Upper lobe of left lung (tissue), 6 donors: ENCODE results near the gene CSF1. TPM values are rescaled to one million over a fixed set of nuclear protein-coding genes. Genes with fewer than 3 reads are reported as not detected.

ENCODE experiments used
- ATAC-seq, 2 donors: fragments of 200-7000 bp; cut with Tn5 transposase; one replicate each; pipeline ENCODE4 v1.9.1; 2022; ENCODE audit warnings: mild to moderate bottlenecking in 2 of 2, moderate library complexity in 2 of 2; ENCODE audit not compliant: low FRiP score in 2 of 2
- DNase-seq, 2 donors: peaks; one replicate each; pipeline ENCODE4 v3.0.0-alpha.2; 2019 to 2020
- H3K27ac ChIP-seq, 4 donors: fragments of 200-600 bp; sonication (generic); one replicate each; pipeline ENCODE4 v1.5.1; 2016 to 2019
- H3K27me3 ChIP-seq, 4 donors: fragments of 200-600 bp; sonication (generic); one replicate each; pipeline ENCODE4 v1.5.1; 2017 to 2019
- H3K36me3 ChIP-seq, 4 donors: fragments of 200-600 bp; sonication (generic); one replicate each; pipeline ENCODE4 v1.5.1; 2016 to 2019
- H3K4me1 ChIP-seq, 4 donors: fragments of 200-600 bp; sonication (generic); one replicate each; pipeline ENCODE4 v1.5.1; 2018 to 2019
- H3K4me3 ChIP-seq, 4 donors: fragments of 200-600 bp; sonication (generic); one replicate each; pipeline ENCODE4 v1.5.1; 2017 to 2019; ENCODE audit warnings: mild to moderate bottlenecking in 2 of 4, moderate library complexity in 1 of 4
- H3K9me3 ChIP-seq, 4 donors: fragments of 200-600 bp; sonication (generic); one replicate each; pipeline ENCODE4 v1.5.1; 2018 to 2019
- EP300 ChIP-seq, 4 donors: sonication (generic); formaldehyde crosslinking; IDR thresholded peaks; one replicate each; pipeline ENCODE4 v1.5.1; 2017; ENCODE audit warnings: antibody characterized with exemption in 4 of 4, control low read depth in 2 of 4
- POLR2A ChIP-seq, 4 donors: fragments of 450-650 bp; IDR thresholded peaks; one replicate each; pipeline ENCODE4 v1.5.1; 2016 to 2017; ENCODE audit warnings: antibody characterized with exemption in 4 of 4, mild to moderate bottlenecking in 2 of 4
- POLR2AphosphoS5 ChIP-seq, 2 donors: sonication (generic); formaldehyde crosslinking; IDR thresholded peaks; one replicate each; pipeline ENCODE4 v1.5.1; 2017; ENCODE audit warnings: antibody characterized with exemption in 2 of 2
- WGBS, 2 donors: methylation state at CpG; one replicate each; pipeline ENCODE4 v1.1.5; 2017 to 2018; 5-methylcytosine and 5-hydroxymethylcytosine counted together
- total RNA-seq, 6 donors: library from RNA; depleted of rRNA in 4 of 6; stranded (reverse); fragments of >200 nt in 4 of 6; gene quantifications; one replicate each; pipeline versions ENCODE4 v1.1.0 to v1.2.1, GENCODE V29; 2016 to 2021
- TF ChIP-seq, protein P1 (sequence below), 6 experiments: fragments of 450-650 bp in 4 of 6; fragments of 200-600 bp in 2 of 6; sonication (generic) in 2 of 6; IDR thresholded peaks; one replicate each; pipeline ENCODE4 v1.5.1; 2016 to 2019; ENCODE audit warnings: antibody characterized with exemption in 6 of 6
- donor health status: DM: no; HTN: no; CAD: no; lungs with moderate emphysema.
- donor health status: DM: no; HTN: yes; CAD: no; lungs with severe emphysema.

The CSF1 gene
- total RNA-seq, 6 donors from 2014 or later = 19.4 to 106 (median 36.5) TPM

GRCh38 chr1:109977225-109977624 lies 66.6 kb downstream of the CSF1 start:
- TF ChIP-seq POLR2AphosphoS5 (IDR thresholded peaks at IDR 0.05) (no peak), POLR2A (IDR thresholded peaks at IDR 0.05) (no peak), EP300 (IDR thresholded peaks at IDR 0.05) (no peak)
- TF ChIP-seq, protein P1, sequence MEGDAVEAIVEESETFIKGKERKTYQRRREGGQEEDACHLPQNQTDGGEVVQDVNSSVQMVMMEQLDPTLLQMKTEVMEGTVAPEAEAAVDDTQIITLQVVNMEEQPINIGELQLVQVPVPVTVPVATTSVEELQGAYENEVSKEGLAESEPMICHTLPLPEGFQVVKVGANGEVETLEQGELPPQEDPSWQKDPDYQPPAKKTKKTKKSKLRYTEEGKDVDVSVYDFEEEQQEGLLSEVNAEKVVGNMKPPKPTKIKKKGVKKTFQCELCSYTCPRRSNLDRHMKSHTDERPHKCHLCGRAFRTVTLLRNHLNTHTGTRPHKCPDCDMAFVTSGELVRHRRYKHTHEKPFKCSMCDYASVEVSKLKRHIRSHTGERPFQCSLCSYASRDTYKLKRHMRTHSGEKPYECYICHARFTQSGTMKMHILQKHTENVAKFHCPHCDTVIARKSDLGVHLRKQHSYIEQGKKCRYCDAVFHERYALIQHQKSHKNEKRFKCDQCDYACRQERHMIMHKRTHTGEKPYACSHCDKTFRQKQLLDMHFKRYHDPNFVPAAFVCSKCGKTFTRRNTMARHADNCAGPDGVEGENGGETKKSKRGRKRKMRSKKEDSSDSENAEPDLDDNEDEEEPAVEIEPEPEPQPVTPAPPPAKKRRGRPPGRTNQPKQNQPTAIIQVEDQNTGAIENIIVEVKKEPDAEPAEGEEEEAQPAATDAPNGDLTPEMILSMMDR (IDR thresholded peaks at IDR 0.05) = no peak
- H3K4me1 ChIP-seq = peaks cover 23 to 42% (median 34%) of the 10 kb centered on the region in 4 donors
- no peaks in the 10 kb centered on the region for H3K9me3 ChIP-seq
- no peaks in the 10 kb centered on the region for H3K36me3 ChIP-seq
- DNase-seq (no peak), ATAC-seq (peak in 1 of 2 donors; percentile 81)
- no peaks in the 10 kb centered on the region for H3K27me3 ChIP-seq
- H3K27ac ChIP-seq = no peak overlapping the region
- WGBS, 2 donors = 89 to 92% methylated on average over 8 of the region's 8 CpGs
- H3K4me3 ChIP-seq = no peak overlapping the region

GRCh38 chr1:109977657-109978378 lies 67.2 kb downstream of the CSF1 start:
- 72 to 86% methylated on average over 9 to 12 of the region's 12 CpGs for WGBS, 2 donors
- DNase-seq = peak in 1 of 2 donors; percentile 46
- Histone ChIP-seq H3K9me3 (no peaks in the 10 kb centered on the region), H3K27ac (peak overlapping the region in 2 of 4 donors; percentile 45 to 49), H3K4me1 (peaks cover 23 to 42% (median 34%) of the 10 kb centered on the region in 4 donors), H3K4me3 (no peak overlapping the region), H3K27me3 (no peaks in the 10 kb centered on the region), H3K36me3 (no peaks in the 10 kb centered on the region)
- no peak for TF ChIP-seq EP300 (IDR thresholded peaks at IDR 0.05)
- no peak for TF ChIP-seq POLR2A (IDR thresholded peaks at IDR 0.05)
- no peak for TF ChIP-seq POLR2AphosphoS5 (IDR thresholded peaks at IDR 0.05)
- TF ChIP-seq, protein P1 (IDR thresholded peaks at IDR 0.05) = no peak
- peak; percentile 47 to 88 for ATAC-seq

- H3K4me1 ChIP-seq = peaks cover 28 to 46% (median 37%) of the 10 kb centered on the region in 4 donors
- no peaks in the 10 kb centered on the region for H3K9me3 ChIP-seq
- ATAC-seq (peak in 1 of 2 donors; percentile 4), DNase-seq (no peak)
- H3K27me3 ChIP-seq = no peaks in the 10 kb centered on the region
- no peaks in the 10 kb centered on the region for H3K36me3 ChIP-seq
- H3K27ac ChIP-seq = peak overlapping the region in 3 of 4 donors; percentile 45 to 73 (median 49)
- TF ChIP-seq POLR2A (IDR thresholded peaks at IDR 0.05) = no peak
- no peak for TF ChIP-seq POLR2AphosphoS5 (IDR thresholded peaks at IDR 0.05)
- TF ChIP-seq, protein P1 (IDR thresholded peaks at IDR 0.05) = no peak
- TF ChIP-seq EP300 (IDR thresholded peaks at IDR 0.05) = no peak
- 55 to 59% methylated on average over 9 of the region's 9 CpGs for WGBS, 2 donors
- no peak overlapping the region for H3K4me3 ChIP-seq
Observed at GRCh38 chr1:109978761-109979488, 68.3 kb downstream of the CSF1 start.

- no peak for TF ChIP-seq POLR2A (IDR thresholded peaks at IDR 0.05)
- TF ChIP-seq POLR2AphosphoS5 (IDR thresholded peaks at IDR 0.05) = peak in 1 of 2 donors; percentile 30
- WGBS, 2 donors = 44 to 54% methylated on average over 5 of the region's 5 CpGs
- no peak overlapping the region for H3K4me3 ChIP-seq
- H3K27me3 ChIP-seq = no peaks in the 10 kb centered on the region
- no peaks in the 10 kb centered on the region for H3K9me3 ChIP-seq
- peak overlapping the region in 3 of 4 donors; percentile 45 to 73 (median 49) for H3K27ac ChIP-seq
- H3K36me3 ChIP-seq = no peaks in the 10 kb centered on the region
- H3K4me1 ChIP-seq = peaks cover 32 to 51% (median 42%) of the 10 kb centered on the region in 4 donors
- ATAC-seq (no peak), DNase-seq (peak in 1 of 2 donors; percentile 71)
Observed at GRCh38 chr1:109979489-109980091, 68.9 kb downstream of the CSF1 start.

Other genes starting within 250 kb of the CSF1 start
- gene GSTM2, start 242.8 kb upstream of the CSF1 start, total RNA-seq = 100 to 1,000 TPM in 1 of 6 donors, 10 to 100 TPM in 5; 19.0 to 263 (median 31.6) TPM
- gene GSTM1, start 223.0 kb upstream of the CSF1 start, total RNA-seq = 10 to 100 TPM in 2 of 6 donors, not detected in 4; 11.8 to 33.0 TPM
- 10 to 100 TPM in 3 of 6 donors, 1 to 10 TPM in 2, under 1 TPM in 1; 1.00 to 24.3 (median 8.3) TPM for gene GSTM5, start 198.6 kb upstream of the CSF1 start, total RNA-seq
- gene GSTM3, start 169.8 kb upstream of the CSF1 start, total RNA-seq = 10 to 100 TPM in 3 of 6 donors, 1 to 10 TPM in 3; 4.9 to 23.3 (median 11.2) TPM
- under 1 TPM in 1 of 6 donors, not detected in 5; 0.20 TPM for gene EPS8L3, start 146.9 kb upstream of the CSF1 start, total RNA-seq
- 10 to 100 TPM; 41.9 to 89.6 (median 76.1) TPM for gene AHCYL1, start 73.9 kb downstream of the CSF1 start, total RNA-seq
- gene STRIP1, start 123.8 kb downstream of the CSF1 start, total RNA-seq = 10 to 100 TPM; 29.2 to 62.9 (median 34.3) TPM
- under 1 TPM in 1 of 6 donors, not detected in 5; 0.24 TPM for gene ALX3, start 159.8 kb downstream of the CSF1 start, total RNA-seq
- not detected for gene UBL4B, start 201.6 kb downstream of the CSF1 start, total RNA-seq
- under 1 TPM in 1 of 6 donors, not detected in 5; 0.07 TPM for gene SLC6A17, start 239.6 kb downstream of the CSF1 start, total RNA-seq